GM06990 (cell line): ENCODE results near the gene KLK10.
"Not testable (repeated sequence)": the region's sequence is repeated elsewhere in the genome, so short reads cannot be mapped to it uniquely, and the experiment has no call there.

Experiments used
- DNase-seq: peaks from one replicate; pipeline ENCODE4 v3.0.0-alpha.2; 2011; ENCODE audit not compliant: insufficient read length; ENCODE audit errors: extremely low read depth
- H3K27me3 ChIP-seq: replicated peaks from 2 replicates; pipeline ENCODE4 v1.6.0; 2011; ENCODE audit warnings: low read length; ENCODE audit not compliant: control insufficient read depth, insufficient read depth
- H3K36me3 ChIP-seq: 2 replicates; pipeline ENCODE4 v1.5.1; 2011; ENCODE audit warnings: low read length; ENCODE audit not compliant: control insufficient read depth, insufficient read depth
- H3K4me3 ChIP-seq: replicated peaks from 2 replicates; pipeline ENCODE4 v1.5.1; 2011; ENCODE audit warnings: low read depth, mild to moderate bottlenecking, control low read depth, low read length
- CTCF ChIP-seq: IDR thresholded peaks from 2 replicates; pipeline ENCODE4 v1.5.1; 2011; ENCODE audit warnings: low read length, control low read depth, mild to moderate bottlenecking, inconsistent platforms; ENCODE audit not compliant: insufficient read depth, poor library complexity, severe bottlenecking

Gene KLK10

GRCh38 chr19:50978772-50979390 is 40.6 kb downstream of the KLK10 start:
- TF ChIP-seq CTCF, result no peak
- DNase-seq, result no peak

GRCh38 chr19:50977626-50978025 is 41.9 kb downstream of the KLK10 start:
- TF ChIP-seq CTCF, result no peak
- Histone ChIP-seq H3K36me3 (no peaks in the 10 kb centered on the region), H3K4me3 (no peak overlapping the region), H3K27me3 (no peaks in the 10 kb centered on the region; the same call in 1 of the 2 replicates)
- no peak for DNase-seq

More at GRCh38 chr19:50978772-50979390, 40.6 kb downstream of the KLK10 start:
- Histone ChIP-seq H3K4me3 (no peak overlapping the region), H3K27me3 (no peaks in the 10 kb centered on the region; the same call in 1 of the 2 replicates), H3K36me3 (no peaks in the 10 kb centered on the region)

GRCh38 chr19:50975766-50976165 is 43.7 kb downstream of the KLK10 start:
- TF ChIP-seq CTCF, result no peak
- Histone ChIP-seq H3K4me3 (no peak overlapping the region), H3K36me3 (no peaks in the 10 kb centered on the region), H3K27me3 (no peaks in the 10 kb centered on the region; the same call in 1 of the 2 replicates)
- DNase-seq, result no peak

- no peak for DNase-seq
- TF ChIP-seq CTCF, result no peak
- no peaks in the 10 kb centered on the region; the same call in 1 of the 2 replicates for H3K27me3 ChIP-seq
- H3K4me3 ChIP-seq, result no peak overlapping the region
- H3K36me3 ChIP-seq, result no peaks in the 10 kb centered on the region
Measured at GRCh38 chr19:50974702-50975556, 44.6 kb downstream of the KLK10 start.

GRCh38 chr19:50972795-50973376 is 46.6 kb downstream of the KLK10 start:
- DNase-seq, result no peak
- no peaks in the 10 kb centered on the region; the same call in 1 of the 2 replicates for H3K27me3 ChIP-seq
- no peak for TF ChIP-seq CTCF
- no peak overlapping the region for H3K4me3 ChIP-seq
- H3K36me3 ChIP-seq, result no peaks in the 10 kb centered on the region

- not testable (repeated sequence) for H3K4me3 ChIP-seq, DNase-seq, H3K36me3 ChIP-seq, H3K27me3 ChIP-seq
Measured at GRCh38 chr19:50969810-50970209, 49.7 kb downstream of the KLK10 start.
